Measurements from ENCODE around the gene PRRT1B. TPM values are rescaled to one million over a fixed set of nuclear protein-coding genes. Genes with fewer than 3 reads are reported as not detected.

The PRRT1B gene
- total RNA-seq, 1 experiment from 2014 or later: 1.2 TPM

DNA sequence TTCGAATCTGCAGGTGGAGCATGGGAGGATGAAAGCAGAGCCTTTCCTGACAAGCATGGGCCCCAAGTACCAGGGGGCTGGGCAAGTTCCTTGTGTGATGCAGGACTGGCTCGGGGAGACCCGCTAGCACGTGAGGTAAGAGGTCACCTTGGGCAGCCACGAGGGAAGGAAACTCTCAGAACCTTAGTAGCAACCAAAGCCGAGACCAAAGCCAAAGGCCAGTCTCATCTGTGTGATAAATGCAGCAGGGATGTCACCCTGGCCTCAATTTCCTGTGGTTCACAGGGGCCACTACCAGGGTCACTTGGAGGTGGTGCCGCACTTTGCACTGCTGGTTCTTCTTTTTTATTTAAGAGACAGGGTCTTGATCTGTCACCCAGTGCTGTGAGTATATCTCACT lies 39.5 kb downstream of the PRRT1B start (continued):
- TF ChIP-seq, protein P1, sequence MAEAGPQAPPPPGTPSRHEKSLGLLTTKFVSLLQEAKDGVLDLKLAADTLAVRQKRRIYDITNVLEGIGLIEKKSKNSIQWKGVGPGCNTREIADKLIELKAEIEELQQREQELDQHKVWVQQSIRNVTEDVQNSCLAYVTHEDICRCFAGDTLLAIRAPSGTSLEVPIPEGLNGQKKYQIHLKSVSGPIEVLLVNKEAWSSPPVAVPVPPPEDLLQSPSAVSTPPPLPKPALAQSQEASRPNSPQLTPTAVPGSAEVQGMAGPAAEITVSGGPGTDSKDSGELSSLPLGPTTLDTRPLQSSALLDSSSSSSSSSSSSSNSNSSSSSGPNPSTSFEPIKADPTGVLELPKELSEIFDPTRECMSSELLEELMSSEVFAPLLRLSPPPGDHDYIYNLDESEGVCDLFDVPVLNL (CRISPR knock-in tag; IDR thresholded peaks at IDR 0.05; ENCODE audit: borderline replicate concordance, low read depth): no peak
- no peak for TF ChIP-seq ZNF121 (CRISPR knock-in tag; IDR thresholded peaks at IDR 0.05)
- TF ChIP-seq, protein P2, sequence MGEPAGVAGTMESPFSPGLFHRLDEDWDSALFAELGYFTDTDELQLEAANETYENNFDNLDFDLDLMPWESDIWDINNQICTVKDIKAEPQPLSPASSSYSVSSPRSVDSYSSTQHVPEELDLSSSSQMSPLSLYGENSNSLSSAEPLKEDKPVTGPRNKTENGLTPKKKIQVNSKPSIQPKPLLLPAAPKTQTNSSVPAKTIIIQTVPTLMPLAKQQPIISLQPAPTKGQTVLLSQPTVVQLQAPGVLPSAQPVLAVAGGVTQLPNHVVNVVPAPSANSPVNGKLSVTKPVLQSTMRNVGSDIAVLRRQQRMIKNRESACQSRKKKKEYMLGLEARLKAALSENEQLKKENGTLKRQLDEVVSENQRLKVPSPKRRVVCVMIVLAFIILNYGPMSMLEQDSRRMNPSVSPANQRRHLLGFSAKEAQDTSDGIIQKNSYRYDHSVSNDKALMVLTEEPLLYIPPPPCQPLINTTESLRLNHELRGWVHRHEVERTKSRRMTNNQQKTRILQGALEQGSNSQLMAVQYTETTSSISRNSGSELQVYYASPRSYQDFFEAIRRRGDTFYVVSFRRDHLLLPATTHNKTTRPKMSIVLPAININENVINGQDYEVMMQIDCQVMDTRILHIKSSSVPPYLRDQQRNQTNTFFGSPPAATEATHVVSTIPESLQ (CRISPR knock-in tag; IDR thresholded peaks at IDR 0.05): no peak
- TF ChIP-seq, protein P3, sequence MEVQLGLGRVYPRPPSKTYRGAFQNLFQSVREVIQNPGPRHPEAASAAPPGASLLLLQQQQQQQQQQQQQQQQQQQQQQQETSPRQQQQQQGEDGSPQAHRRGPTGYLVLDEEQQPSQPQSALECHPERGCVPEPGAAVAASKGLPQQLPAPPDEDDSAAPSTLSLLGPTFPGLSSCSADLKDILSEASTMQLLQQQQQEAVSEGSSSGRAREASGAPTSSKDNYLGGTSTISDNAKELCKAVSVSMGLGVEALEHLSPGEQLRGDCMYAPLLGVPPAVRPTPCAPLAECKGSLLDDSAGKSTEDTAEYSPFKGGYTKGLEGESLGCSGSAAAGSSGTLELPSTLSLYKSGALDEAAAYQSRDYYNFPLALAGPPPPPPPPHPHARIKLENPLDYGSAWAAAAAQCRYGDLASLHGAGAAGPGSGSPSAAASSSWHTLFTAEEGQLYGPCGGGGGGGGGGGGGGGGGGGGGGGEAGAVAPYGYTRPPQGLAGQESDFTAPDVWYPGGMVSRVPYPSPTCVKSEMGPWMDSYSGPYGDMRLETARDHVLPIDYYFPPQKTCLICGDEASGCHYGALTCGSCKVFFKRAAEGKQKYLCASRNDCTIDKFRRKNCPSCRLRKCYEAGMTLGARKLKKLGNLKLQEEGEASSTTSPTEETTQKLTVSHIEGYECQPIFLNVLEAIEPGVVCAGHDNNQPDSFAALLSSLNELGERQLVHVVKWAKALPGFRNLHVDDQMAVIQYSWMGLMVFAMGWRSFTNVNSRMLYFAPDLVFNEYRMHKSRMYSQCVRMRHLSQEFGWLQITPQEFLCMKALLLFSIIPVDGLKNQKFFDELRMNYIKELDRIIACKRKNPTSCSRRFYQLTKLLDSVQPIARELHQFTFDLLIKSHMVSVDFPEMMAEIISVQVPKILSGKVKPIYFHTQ (CRISPR knock-in tag; IDR thresholded peaks at IDR 0.05): no peak
- no peak for TF ChIP-seq ESRRA (CRISPR knock-in tag; IDR thresholded peaks at IDR 0.05; ENCODE audit: borderline replicate concordance)

DNA sequence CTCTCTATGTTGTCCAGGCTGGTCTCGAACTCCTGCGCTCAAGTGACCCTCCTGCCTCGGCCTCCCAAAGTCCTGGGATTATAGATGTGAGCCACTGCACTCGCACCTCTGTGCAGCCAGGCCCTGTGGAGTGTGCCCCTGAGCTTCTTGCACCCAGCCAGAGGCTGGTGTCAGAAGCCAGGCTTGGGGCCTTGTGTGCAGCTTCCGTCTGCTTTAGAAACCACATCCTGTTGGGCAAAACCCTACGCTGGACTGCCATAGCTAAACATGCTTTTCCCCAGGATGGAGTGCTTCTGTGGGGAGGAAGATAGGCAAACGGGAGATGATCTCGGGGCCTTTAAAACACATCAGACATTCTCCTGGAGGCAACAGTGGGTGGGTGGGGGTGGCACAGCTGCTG lies 40.1 kb downstream of the PRRT1B start:
- CTCF ChIA-PET: no interaction called here
- DNase-seq (ENCODE audit: low spot score) (no peak), ATAC-seq (no peak)
- POLR2A ChIA-PET: no interaction called here
- Mint-ChIP-seq H3K36me3 (peaks cover 11% of the 10 kb centered on the region), H3K4me3 (no peak overlapping the region), H3K27ac (no peak overlapping the region), H3K4me1 (no peaks in the 10 kb centered on the region), H3K27me3 (ENCODE audit: low read depth) (no peaks in the 10 kb centered on the region), H3K9me3 (no peaks in the 10 kb centered on the region)
- TF ChIP-seq, protein P4, sequence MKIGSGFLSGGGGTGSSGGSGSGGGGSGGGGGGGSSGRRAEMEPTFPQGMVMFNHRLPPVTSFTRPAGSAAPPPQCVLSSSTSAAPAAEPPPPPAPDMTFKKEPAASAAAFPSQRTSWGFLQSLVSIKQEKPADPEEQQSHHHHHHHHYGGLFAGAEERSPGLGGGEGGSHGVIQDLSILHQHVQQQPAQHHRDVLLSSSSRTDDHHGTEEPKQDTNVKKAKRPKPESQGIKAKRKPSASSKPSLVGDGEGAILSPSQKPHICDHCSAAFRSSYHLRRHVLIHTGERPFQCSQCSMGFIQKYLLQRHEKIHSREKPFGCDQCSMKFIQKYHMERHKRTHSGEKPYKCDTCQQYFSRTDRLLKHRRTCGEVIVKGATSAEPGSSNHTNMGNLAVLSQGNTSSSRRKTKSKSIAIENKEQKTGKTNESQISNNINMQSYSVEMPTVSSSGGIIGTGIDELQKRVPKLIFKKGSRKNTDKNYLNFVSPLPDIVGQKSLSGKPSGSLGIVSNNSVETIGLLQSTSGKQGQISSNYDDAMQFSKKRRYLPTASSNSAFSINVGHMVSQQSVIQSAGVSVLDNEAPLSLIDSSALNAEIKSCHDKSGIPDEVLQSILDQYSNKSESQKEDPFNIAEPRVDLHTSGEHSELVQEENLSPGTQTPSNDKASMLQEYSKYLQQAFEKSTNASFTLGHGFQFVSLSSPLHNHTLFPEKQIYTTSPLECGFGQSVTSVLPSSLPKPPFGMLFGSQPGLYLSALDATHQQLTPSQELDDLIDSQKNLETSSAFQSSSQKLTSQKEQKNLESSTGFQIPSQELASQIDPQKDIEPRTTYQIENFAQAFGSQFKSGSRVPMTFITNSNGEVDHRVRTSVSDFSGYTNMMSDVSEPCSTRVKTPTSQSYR (CRISPR knock-in tag; IDR thresholded peaks at IDR 0.05): no peak
- TF ChIP-seq, protein P5, sequence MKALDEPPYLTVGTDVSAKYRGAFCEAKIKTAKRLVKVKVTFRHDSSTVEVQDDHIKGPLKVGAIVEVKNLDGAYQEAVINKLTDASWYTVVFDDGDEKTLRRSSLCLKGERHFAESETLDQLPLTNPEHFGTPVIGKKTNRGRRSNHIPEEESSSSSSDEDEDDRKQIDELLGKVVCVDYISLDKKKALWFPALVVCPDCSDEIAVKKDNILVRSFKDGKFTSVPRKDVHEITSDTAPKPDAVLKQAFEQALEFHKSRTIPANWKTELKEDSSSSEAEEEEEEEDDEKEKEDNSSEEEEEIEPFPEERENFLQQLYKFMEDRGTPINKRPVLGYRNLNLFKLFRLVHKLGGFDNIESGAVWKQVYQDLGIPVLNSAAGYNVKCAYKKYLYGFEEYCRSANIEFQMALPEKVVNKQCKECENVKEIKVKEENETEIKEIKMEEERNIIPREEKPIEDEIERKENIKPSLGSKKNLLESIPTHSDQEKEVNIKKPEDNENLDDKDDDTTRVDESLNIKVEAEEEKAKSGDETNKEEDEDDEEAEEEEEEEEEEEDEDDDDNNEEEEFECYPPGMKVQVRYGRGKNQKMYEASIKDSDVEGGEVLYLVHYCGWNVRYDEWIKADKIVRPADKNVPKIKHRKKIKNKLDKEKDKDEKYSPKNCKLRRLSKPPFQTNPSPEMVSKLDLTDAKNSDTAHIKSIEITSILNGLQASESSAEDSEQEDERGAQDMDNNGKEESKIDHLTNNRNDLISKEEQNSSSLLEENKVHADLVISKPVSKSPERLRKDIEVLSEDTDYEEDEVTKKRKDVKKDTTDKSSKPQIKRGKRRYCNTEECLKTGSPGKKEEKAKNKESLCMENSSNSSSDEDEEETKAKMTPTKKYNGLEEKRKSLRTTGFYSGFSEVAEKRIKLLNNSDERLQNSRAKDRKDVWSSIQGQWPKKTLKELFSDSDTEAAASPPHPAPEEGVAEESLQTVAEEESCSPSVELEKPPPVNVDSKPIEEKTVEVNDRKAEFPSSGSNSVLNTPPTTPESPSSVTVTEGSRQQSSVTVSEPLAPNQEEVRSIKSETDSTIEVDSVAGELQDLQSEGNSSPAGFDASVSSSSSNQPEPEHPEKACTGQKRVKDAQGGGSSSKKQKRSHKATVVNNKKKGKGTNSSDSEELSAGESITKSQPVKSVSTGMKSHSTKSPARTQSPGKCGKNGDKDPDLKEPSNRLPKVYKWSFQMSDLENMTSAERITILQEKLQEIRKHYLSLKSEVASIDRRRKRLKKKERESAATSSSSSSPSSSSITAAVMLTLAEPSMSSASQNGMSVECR (CRISPR knock-in tag; IDR thresholded peaks at IDR 0.05; ENCODE audit: borderline replicate concordance): no peak
- TF ChIP-seq NFATC4 (CRISPR knock-in tag; IDR thresholded peaks at IDR 0.05) (no peak), GRHL2 (CRISPR knock-in tag; IDR thresholded peaks at IDR 0.05; ENCODE audit: insufficient replicate concordance, severe bottlenecking) (no peak)
- TF ChIP-seq, protein P6, sequence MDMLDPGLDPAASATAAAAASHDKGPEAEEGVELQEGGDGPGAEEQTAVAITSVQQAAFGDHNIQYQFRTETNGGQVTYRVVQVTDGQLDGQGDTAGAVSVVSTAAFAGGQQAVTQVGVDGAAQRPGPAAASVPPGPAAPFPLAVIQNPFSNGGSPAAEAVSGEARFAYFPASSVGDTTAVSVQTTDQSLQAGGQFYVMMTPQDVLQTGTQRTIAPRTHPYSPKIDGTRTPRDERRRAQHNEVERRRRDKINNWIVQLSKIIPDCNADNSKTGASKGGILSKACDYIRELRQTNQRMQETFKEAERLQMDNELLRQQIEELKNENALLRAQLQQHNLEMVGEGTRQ (CRISPR knock-in tag; IDR thresholded peaks at IDR 0.05): no peak
